Uterus (tissue), 2 donors: ENCODE results near the gene TRABD.

Experiments used
- CTCF ChIP-seq, 4 experiments: fragments of 200-600 bp in 2 of 4; fragments of 450-650 bp in 2 of 4; sonication (generic) in 2 of 4; IDR thresholded peaks; one replicate each; pipeline ENCODE4 v1.5.1; 2016 to 2019; ENCODE audit warnings: antibody characterized with exemption in 4 of 4, mild to moderate bottlenecking in 2 of 4, moderate library complexity in 1 of 4
- POLR2A ChIP-seq, 2 donors: fragments of 450-650 bp; IDR thresholded peaks; one replicate each; pipeline ENCODE4 v1.6.1; 2016; ENCODE audit warnings: antibody characterized with exemption in 2 of 2, mild to moderate bottlenecking in 1 of 2, moderate library complexity in 1 of 2

- no peak for TF ChIP-seq POLR2A (IDR thresholded peaks at IDR 0.05)
- no peak for TF ChIP-seq CTCF (IDR thresholded peaks at IDR 0.05)
Measured at GRCh38 chr22:50138041-50138440, 47.7 kb upstream of the TRABD start.
